BE2C (cell line): ENCODE data around the gene MYOF.

Experiments
- DNase-seq: peaks from one replicate; pipeline ENCODE4 v3.0.0-alpha.2; 2020
- H3K27me3 ChIP-seq: fragments of 250-450 bp; sonication (Bioruptor Pico); 2 replicates; pipeline ENCODE4 v1.5.1; 2020; ENCODE audit warnings: mild to moderate bottlenecking
- H3K36me3 ChIP-seq: fragments of 250-450 bp; sonication (Bioruptor Pico); 2 replicates; pipeline ENCODE4 v1.5.1; 2020; ENCODE audit warnings: mild to moderate bottlenecking
- H3K4me1 ChIP-seq: fragments of 250-450 bp; sonication (Bioruptor Pico); 2 replicates; pipeline ENCODE4 v1.5.1; 2020
- H3K4me3 ChIP-seq: 2 replicates; pipeline ENCODE4 v1.5.1; 2011; ENCODE audit warnings: low read depth, low read length
- H3K9me3 ChIP-seq: fragments of 250-450 bp; sonication (Bioruptor Pico); 2 replicates; pipeline ENCODE4 v1.5.1; 2020
- TF ChIP-seq, protein P1 (sequence below): IDR thresholded peaks from 2 replicates; pipeline ENCODE4 v1.5.1; 2012; ENCODE audit warnings: mild to moderate bottlenecking, low read depth, low read length

Gene MYOF

DNA sequence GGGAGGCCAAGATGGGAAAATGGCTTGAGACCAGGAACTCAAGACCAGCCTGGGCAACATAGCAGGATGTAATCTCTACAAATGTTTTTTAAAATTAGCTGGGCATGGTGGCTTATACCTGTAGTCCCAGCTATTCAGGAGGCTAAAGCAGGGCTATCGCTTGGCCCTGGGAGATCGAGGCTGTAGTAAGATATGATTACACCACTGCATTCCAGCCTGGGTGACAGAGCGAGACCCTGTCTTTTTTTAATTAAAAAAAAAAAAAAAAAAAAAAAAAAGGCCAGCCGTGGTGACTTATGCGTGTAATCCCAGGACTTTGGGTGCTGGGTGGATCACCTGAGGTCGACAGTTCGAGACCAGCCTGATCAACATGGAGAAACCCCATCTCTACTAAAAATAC, 27.4 kb downstream of the MYOF start:
- H3K36me3 ChIP-seq, result no peaks in the 10 kb centered on the region
- no peak for DNase-seq
- H3K4me1 ChIP-seq, result no peaks in the 10 kb centered on the region
- TF ChIP-seq, protein P1, sequence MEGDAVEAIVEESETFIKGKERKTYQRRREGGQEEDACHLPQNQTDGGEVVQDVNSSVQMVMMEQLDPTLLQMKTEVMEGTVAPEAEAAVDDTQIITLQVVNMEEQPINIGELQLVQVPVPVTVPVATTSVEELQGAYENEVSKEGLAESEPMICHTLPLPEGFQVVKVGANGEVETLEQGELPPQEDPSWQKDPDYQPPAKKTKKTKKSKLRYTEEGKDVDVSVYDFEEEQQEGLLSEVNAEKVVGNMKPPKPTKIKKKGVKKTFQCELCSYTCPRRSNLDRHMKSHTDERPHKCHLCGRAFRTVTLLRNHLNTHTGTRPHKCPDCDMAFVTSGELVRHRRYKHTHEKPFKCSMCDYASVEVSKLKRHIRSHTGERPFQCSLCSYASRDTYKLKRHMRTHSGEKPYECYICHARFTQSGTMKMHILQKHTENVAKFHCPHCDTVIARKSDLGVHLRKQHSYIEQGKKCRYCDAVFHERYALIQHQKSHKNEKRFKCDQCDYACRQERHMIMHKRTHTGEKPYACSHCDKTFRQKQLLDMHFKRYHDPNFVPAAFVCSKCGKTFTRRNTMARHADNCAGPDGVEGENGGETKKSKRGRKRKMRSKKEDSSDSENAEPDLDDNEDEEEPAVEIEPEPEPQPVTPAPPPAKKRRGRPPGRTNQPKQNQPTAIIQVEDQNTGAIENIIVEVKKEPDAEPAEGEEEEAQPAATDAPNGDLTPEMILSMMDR, result no peak
- no peaks in the 10 kb centered on the region for H3K27me3 ChIP-seq
- H3K4me3 ChIP-seq, result no peak overlapping the region
- H3K9me3 ChIP-seq, result no peaks in the 10 kb centered on the region

- TF ChIP-seq, protein P1, result no peak
- H3K36me3 ChIP-seq, result no peaks in the 10 kb centered on the region
These were observed 28.0 kb downstream of the MYOF start for GRCh38 chr10:93454146-93454545.

DNA sequence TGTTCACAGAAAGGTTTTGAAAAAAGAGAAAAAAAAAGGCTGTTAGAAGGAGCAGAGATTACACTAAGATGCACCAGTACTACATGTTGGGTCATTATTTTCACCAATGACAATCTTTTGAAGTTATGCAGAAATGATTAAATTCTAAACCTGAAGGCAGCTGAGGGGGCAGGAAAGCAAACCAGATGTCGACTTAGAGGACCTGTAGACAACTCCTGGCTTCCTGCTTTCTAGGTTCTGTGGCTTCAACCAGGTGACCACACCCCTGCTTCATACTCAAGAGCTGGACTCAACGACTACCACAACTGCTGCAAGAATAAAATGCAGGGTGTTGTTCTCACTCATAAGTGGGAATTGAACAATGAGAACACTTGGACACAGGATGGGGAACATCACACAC, 30.0 kb downstream of the MYOF start:
- Histone ChIP-seq H3K36me3 (no peaks in the 10 kb centered on the region), H3K9me3 (no peaks in the 10 kb centered on the region), H3K4me3 (no peak overlapping the region), H3K27me3 (no peaks in the 10 kb centered on the region), H3K4me1 (no peaks in the 10 kb centered on the region)
- DNase-seq, result no peak
- TF ChIP-seq, protein P1, result no peak

More at GRCh38 chr10:93454146-93454545, 28.0 kb downstream of the MYOF start:
- Histone ChIP-seq H3K4me1 (no peaks in the 10 kb centered on the region), H3K27me3 (no peaks in the 10 kb centered on the region), H3K4me3 (no peak overlapping the region), H3K9me3 (no peaks in the 10 kb centered on the region)
- no peak for DNase-seq

- TF ChIP-seq, protein P1, result no peak
- no peaks in the 10 kb centered on the region for H3K4me1 ChIP-seq
- no peak overlapping the region for H3K4me3 ChIP-seq
- H3K27me3 ChIP-seq, result no peaks in the 10 kb centered on the region
- no peak for DNase-seq
- no peaks in the 10 kb centered on the region for H3K9me3 ChIP-seq
- no peaks in the 10 kb centered on the region for H3K36me3 ChIP-seq
These were observed 30.7 kb downstream of the MYOF start for GRCh38 chr10:93451244-93451947.

GRCh38 chr10:93447970-93448369, 34.2 kb downstream of the MYOF start:
- no peaks in the 10 kb centered on the region for H3K27me3 ChIP-seq
- H3K4me1 ChIP-seq, result no peaks in the 10 kb centered on the region
- no peak overlapping the region for H3K4me3 ChIP-seq
- no peak for DNase-seq
- TF ChIP-seq, protein P1, result no peak
- no peaks in the 10 kb centered on the region for H3K9me3 ChIP-seq
- no peaks in the 10 kb centered on the region for H3K36me3 ChIP-seq

- DNase-seq, result no peak
- Histone ChIP-seq H3K36me3 (no peaks in the 10 kb centered on the region), H3K4me3 (no peak overlapping the region), H3K9me3 (no peaks in the 10 kb centered on the region), H3K4me1 (no peaks in the 10 kb centered on the region), H3K27me3 (no peaks in the 10 kb centered on the region)
- TF ChIP-seq, protein P1, result no peak
These were observed 35.1 kb downstream of the MYOF start for GRCh38 chr10:93447019-93447418.
